Panc1 (cell line): ENCODE measurements around the gene CKAP2. TPM values are rescaled to one million over a fixed set of nuclear protein-coding genes. Genes with fewer than 3 reads are reported as not detected.

ENCODE experiments used
- ATAC-seq: fragments of 200-7000 bp; cut with Tn5 transposase; 2 replicates; pipeline ENCODE4 v1.9.1; 2020; ENCODE audit warnings: mild to moderate bottlenecking, moderate library complexity
- BruUV-seq: library from RNA; stranded (reverse); fragments of 400-500 nt; replicated peaks from 2 replicates; lab custom pipeline; 2021; lab: Mats Ljungman, UMichigan
- CTCF ChIA-PET: fragments of 300-600 bp; sonication (Branson Sonifier 250); formaldehyde crosslinking; loops from one replicate; lab custom pipeline; 2022; ENCODE audit warnings: antibody characterized with exemption; lab: Charles Lee
- POLR2A ChIA-PET: fragments of 300-600 bp; sonication (Branson Sonifier 250); formaldehyde crosslinking; loops from one replicate; lab custom pipeline; 2022; ENCODE audit warnings: antibody characterized with exemption; lab: Charles Lee
- DNase-seq: peaks from one replicate; pipeline ENCODE4 v3.0.0-alpha.2; 2010; ENCODE audit warnings: low read depth, low spot score
- H3K27ac ChIP-seq: 2 replicates; pipeline ENCODE4 v1.5.1; 2011; ENCODE audit warnings: mild to moderate bottlenecking, low read length, inconsistent platforms
- H3K27me3 ChIP-seq: fragments of 200-500 bp; sonication (Bioruptor generic); 2 replicates; pipeline ENCODE4 v1.6.0; 2014; ENCODE audit warnings: low read length, inconsistent platforms; ENCODE audit not compliant: control insufficient read depth, insufficient read depth
- H3K36me3 ChIP-seq: fragments of 200-500 bp; sonication (Bioruptor generic); 2 replicates; pipeline ENCODE4 v1.5.1; 2014; ENCODE audit warnings: inconsistent platforms, mild to moderate bottlenecking, low read length, moderate library complexity; ENCODE audit not compliant: control insufficient read depth, insufficient read depth
- H3K4me1 ChIP-seq: 2 replicates; pipeline ENCODE4 v1.5.1; 2011; ENCODE audit warnings: inconsistent platforms, mild to moderate bottlenecking, low read length, moderate library complexity; ENCODE audit not compliant: control insufficient read depth, insufficient read depth
- H3K4me3 ChIP-seq, 2 experiments: 2 replicates each; pipeline ENCODE4 v1.5.1; 2011 to 2012; ENCODE audit warnings: low read depth in 2 of 2, low read length in 2 of 2, mild to moderate bottlenecking in 2 of 2, inconsistent platforms in 1 of 2, moderate library complexity in 1 of 2
- H3K9me3 ChIP-seq: fragments of 200-500 bp; sonication (Bioruptor generic); 2 replicates; pipeline ENCODE4 v1.5.1; 2014; ENCODE audit warnings: low read depth, mild to moderate bottlenecking, inconsistent platforms, low read length, moderate library complexity; ENCODE audit not compliant: control insufficient read depth, insufficient read depth
- CTCF ChIP-seq: fragments of 450-650 bp; IDR thresholded peaks from 2 replicates; pipeline ENCODE4 v1.5.1; 2017; ENCODE audit warnings: mild to moderate bottlenecking
- POLR2AphosphoS5 ChIP-seq: IDR thresholded peaks from 2 replicates; pipeline ENCODE4 v1.6.1; 2012; ENCODE audit warnings: mild to moderate bottlenecking, low read depth, low read length, moderate library complexity
- REST ChIP-seq, 2 experiments: IDR thresholded peaks; 2 replicates each; pipeline ENCODE4 v1.6.1; 2011 to 2012; ENCODE audit warnings: low read depth in 2 of 2, control low read depth in 1 of 2, low read length in 1 of 2, mild to moderate bottlenecking in 1 of 2, moderate library complexity in 1 of 2; ENCODE audit not compliant: insufficient read depth in 1 of 2
- SIN3A ChIP-seq: IDR thresholded peaks from 2 replicates; pipeline ENCODE4 v1.6.1; 2012; ENCODE audit warnings: low read depth, mild to moderate bottlenecking, low read length, moderate library complexity, borderline replicate concordance; ENCODE audit not compliant: insufficient read depth
- TCF7L2 ChIP-seq: IDR thresholded peaks from 2 replicates; pipeline ENCODE4 v1.6.1; 2011; ENCODE audit warnings: mild to moderate bottlenecking, low read depth, low read length, inconsistent platforms
- in situ Hi-C: cut with HindIII; loops from 2 replicates; pipeline ENCODE4 v1.10.0; 2016; ENCODE audit warnings: low sequenced_read_pairs, low pct_unique_long_range_greater_than_20kb
- intact Hi-C: fragments of 100-400 bp; cut with micrococcal nuclease; formaldehyde crosslinking; loops from one replicate; pipeline ENCODE4 v1.10.0; 2022; ENCODE audit not compliant: unreplicated experiment
- total RNA-seq: library from RNA; stranded (reverse); gene quantifications from one replicate; pipeline ENCODE4 v1.2.1, GENCODE V29; 2021; ENCODE audit not compliant: unreplicated experiment

Gene CKAP2
- total RNA-seq, 1 experiment from 2014 or later, result 51.1 TPM

GRCh38 chr13:52450793-52451116 lies 4.5 kb upstream of the CKAP2 start:
- peak; percentile 56; the same call in 1 of the 2 replicates for TF ChIP-seq TCF7L2
- no peak for TF ChIP-seq REST (IDR thresholded peaks at IDR 0.05; ENCODE audit: insufficient read depth in 1 of 2, low read depth in 2 of 2, low read length in 1 of 2)
- H3K4me3 ChIP-seq, result peak overlapping the region; percentile 49 to 79
- no peak overlapping the region for H3K27ac ChIP-seq
- peaks cover 22% of the 10 kb centered on the region for H3K4me1 ChIP-seq
- no peaks in the 10 kb centered on the region for H3K36me3 ChIP-seq
- intact Hi-C loops, result loop anchor here (2.0 kb wide), 1 partner anchor 106 kb away; no protein-coding TSS in a partner anchor
- ATAC-seq (no peak), DNase-seq (no peak)
- CTCF ChIA-PET, result interaction anchor here (0.5 to 1.0 kb wide), 4 partner anchors 19 to 290 kb away, joined by 3 to 7 read pairs (median 4); no protein-coding TSS in a partner anchor
- in situ Hi-C loops, result no loop called here
- no peaks in the 10 kb centered on the region for H3K27me3 ChIP-seq
- no TSS peak for BruUV-seq
- POLR2A ChIA-PET, result no interaction called here
- no peaks in the 10 kb centered on the region for H3K9me3 ChIP-seq

- Histone ChIP-seq H3K9me3 (no peaks in the 10 kb centered on the region), H3K4me1 (peaks cover 22% of the 10 kb centered on the region), H3K27me3 (no peaks in the 10 kb centered on the region), H3K36me3 (peaks cover 2% of the 10 kb centered on the region; the same call in 1 of the 2 replicates), H3K4me3 (peak overlapping the region; percentile 49 to 79; a peak in 2 of 4 replicates), H3K27ac (no peak overlapping the region)
- TF ChIP-seq POLR2AphosphoS5, result no peak
- no peak for TF ChIP-seq SIN3A
- TF ChIP-seq TCF7L2, result no peak
- TF ChIP-seq REST (IDR thresholded peaks at IDR 0.05; ENCODE audit: insufficient read depth in 1 of 2, low read depth in 2 of 2, low read length in 1 of 2), result no peak
- TF ChIP-seq CTCF, result no peak
- ATAC-seq (no peak), DNase-seq (no peak)
- in situ Hi-C loops, result no loop called here
- ChIA-PET POLR2A (no interaction called here), CTCF (interaction anchor here (0.5 to 1.0 kb wide), 4 partner anchors 20 to 291 kb away, joined by 3 to 7 read pairs (median 4); no protein-coding TSS in a partner anchor)
- BruUV-seq, result no TSS peak
- intact Hi-C loops, result loop anchor here (2.0 kb wide), 1 partner anchor 106 kb away; no protein-coding TSS in a partner anchor
These were observed 4.0 kb upstream of the CKAP2 start for GRCh38 chr13:52451135-52451804.
